ENCODE measurements around the gene LCAT. TPM values are rescaled to one million over a fixed set of nuclear protein-coding genes. Genes with fewer than 3 reads are reported as not detected.

Gene LCAT
- total and polyA plus RNA-seq, 9 of the 15 experiments (the other 6 are each of a cell fraction or from before 2014, with no cell fraction given), result 0.46 to 21.0 (median 5.0) TPM

DNA sequence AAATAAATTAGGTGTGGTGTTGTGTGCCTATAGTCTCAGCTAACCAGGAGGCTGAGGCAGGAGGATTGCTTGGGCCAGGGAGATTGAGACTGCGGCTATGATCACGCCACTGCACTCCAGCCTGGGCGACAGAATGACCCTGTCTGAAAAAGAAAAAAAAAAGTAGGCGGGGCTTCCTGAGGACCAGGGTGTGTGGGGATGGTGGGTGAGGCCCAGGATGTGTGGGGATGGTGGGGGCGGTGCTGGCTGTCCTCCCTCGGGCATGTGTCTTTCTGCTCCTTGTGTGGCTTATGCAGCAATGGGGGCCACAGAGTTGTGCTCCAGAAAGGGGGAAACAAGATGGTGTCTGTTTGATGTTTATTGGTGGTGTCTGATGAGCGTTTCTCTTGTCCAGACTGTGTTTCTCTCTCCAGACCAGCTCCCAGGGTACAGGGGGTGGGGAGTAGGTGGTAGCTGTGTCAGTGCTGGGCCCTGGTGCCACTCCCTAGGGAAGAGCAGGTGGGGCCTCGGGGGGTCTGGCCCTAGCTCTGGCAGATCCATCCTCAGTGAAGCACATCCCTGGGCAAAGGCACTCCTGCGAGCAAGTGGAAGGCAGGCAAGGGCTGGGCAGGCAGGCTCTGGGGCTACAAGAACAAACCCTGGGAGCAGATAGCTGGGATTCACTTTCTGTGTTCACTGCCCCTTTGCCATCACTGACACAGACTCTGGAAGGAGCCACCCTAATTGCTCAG, 2.3 kb downstream of the LCAT start (continued):
- TF ChIP-seq TOE1 (IDR thresholded peaks at IDR 0.05; ENCODE audit: borderline replicate concordance) (no peak), TOE1 (CRISPR knock-in tag; IDR thresholded peaks at IDR 0.05; ENCODE audit: borderline replicate concordance, low read depth) (no peak), CAMTA2 (CRISPR knock-in tag; conservative IDR thresholded peaks at IDR 0.05) (no peak), HDGF (IDR thresholded peaks at IDR 0.05) (peak; percentile 45; the same call in 1 of the 2 replicates), NR2C2 (CRISPR knock-in tag; IDR thresholded peaks at IDR 0.05) (no peak), NR2C2 (tag; IDR thresholded peaks at IDR 0.05) (no peak), SP1 (CRISPR knock-in tag; IDR thresholded peaks at IDR 0.05) (0 out of 2 replicates have a peak, but pooled peaks have one; percentile 13)

DNA sequence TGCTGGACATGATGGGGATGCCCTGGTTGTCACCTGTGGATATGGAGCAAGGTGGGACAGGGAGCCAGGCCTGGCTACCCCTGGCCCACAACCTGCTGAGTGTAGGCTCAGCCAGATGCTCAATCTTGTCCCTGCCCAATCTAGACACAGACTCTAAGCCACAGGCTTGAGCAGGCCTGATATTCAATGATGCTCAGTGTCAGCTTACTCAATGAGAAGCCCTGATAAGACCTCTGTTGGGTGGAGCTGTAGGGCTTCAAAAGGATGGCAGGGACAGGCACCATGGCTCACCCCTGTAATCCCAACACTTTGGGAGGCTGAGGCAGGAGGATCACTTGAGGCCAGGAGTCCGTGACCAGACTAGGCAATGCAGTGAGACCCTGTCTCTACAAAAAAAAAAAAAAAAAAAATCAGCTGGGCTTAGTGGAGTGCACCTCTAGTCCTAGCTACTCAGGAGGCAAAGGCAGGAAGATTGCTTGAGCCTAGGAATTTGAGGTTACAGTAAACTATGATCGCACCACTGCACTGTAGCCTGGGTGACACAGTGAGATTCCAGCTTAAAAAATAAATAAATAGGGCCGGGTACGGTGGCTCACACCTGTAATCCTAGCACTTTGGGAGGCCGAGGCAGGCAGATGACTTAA, 3.4 kb downstream of the LCAT start:
- in situ Hi-C loops (cut with MboI), result no loop called here
- WGBS (ENCODE audit: insufficient coverage, low coverage, missing lambda C conversion rate), result 89% methylated on average over 5 of the region's 5 CpGs
- Histone ChIP-seq H2AFZ (ENCODE audit: low read depth, low read length) (no peak overlapping the region), H3K4me3 (no peak overlapping the region), H3K27ac (ENCODE audit: extremely low read depth, low read depth, low read length) (no peak overlapping the region), H3K4me2 (ENCODE audit: insufficient read depth, low read length) (no peak overlapping the region), H3K4me1 (replicated peaks in 1 of 2; ENCODE audit: control insufficient read depth in 2 of 2, insufficient read depth in 2 of 2, low read length in 2 of 2) (peaks cover 16 to 72% of the 10 kb centered on the region in 2 experiments), H3K9ac (ENCODE audit: insufficient read depth in 1 of 2, low read depth in 2 of 2, low read length in 2 of 2) (peak overlapping the region in 1 of 2 experiments; percentile 68; a peak in 1 of 4 replicates), H4K20me1 (replicated peaks; ENCODE audit: control insufficient read depth, insufficient read depth, low read length) (peaks cover 13% of the 10 kb centered on the region; the same call in 1 of the 2 replicates), H3K27me3 (ENCODE audit: control insufficient read depth in 2 of 2, insufficient read depth in 2 of 2, low read length in 2 of 2) (no peaks in the 10 kb centered on the region), H3K36me3 (ENCODE audit: control insufficient read depth, insufficient read depth, low read length) (peaks cover 52% of the 10 kb centered on the region; the same call in 2 of the 3 replicates), H3K9me3 (replicated peaks; ENCODE audit: control insufficient read depth, insufficient read depth, low read depth, low read length) (no peaks in the 10 kb centered on the region; the same call in 1 of the 2 replicates), H3K79me2 (ENCODE audit: control insufficient read depth, insufficient read depth, low read length) (peaks cover 20% of the 10 kb centered on the region), H3K9me1 (ENCODE audit: control insufficient read depth, insufficient read depth, low read length) (no peaks in the 10 kb centered on the region)
- FAIRE-seq (peak; percentile 11), ATAC-seq (no peak), DNase-seq (ENCODE audit: extremely low read depth in 1 of 4, low spot score in 3 of 4) (no peak)
- CTCF ChIA-PET (ENCODE audit: low intra/inter-chr PET ratio), result no interaction called here
- intact Hi-C loops (cut with micrococcal nuclease), result no loop called here
- no TSS peak for BruUV-seq (replicated peaks)
- POLR2A ChIA-PET, result interaction anchor here (0.6 to 1.2 kb wide), 3 partner anchors 19 to 117 kb away, joined by 3 to 5 read pairs (median 4); no protein-coding TSS in a partner anchor
- no peak for TF ChIP-seq HDAC8 (tag; IDR thresholded peaks at IDR 0.05)
- no peak for TF ChIP-seq ARHGAP35 (IDR thresholded peaks at IDR 0.05; ENCODE audit: partially characterized antibody)
- no peak; the same call in 1 of the 2 replicates for TF ChIP-seq MYNN (IDR thresholded peaks at IDR 0.05)
- TF ChIP-seq MYNN (CRISPR knock-in tag; IDR thresholded peaks at IDR 0.05), result no peak
- TF ChIP-seq, protein P1, sequence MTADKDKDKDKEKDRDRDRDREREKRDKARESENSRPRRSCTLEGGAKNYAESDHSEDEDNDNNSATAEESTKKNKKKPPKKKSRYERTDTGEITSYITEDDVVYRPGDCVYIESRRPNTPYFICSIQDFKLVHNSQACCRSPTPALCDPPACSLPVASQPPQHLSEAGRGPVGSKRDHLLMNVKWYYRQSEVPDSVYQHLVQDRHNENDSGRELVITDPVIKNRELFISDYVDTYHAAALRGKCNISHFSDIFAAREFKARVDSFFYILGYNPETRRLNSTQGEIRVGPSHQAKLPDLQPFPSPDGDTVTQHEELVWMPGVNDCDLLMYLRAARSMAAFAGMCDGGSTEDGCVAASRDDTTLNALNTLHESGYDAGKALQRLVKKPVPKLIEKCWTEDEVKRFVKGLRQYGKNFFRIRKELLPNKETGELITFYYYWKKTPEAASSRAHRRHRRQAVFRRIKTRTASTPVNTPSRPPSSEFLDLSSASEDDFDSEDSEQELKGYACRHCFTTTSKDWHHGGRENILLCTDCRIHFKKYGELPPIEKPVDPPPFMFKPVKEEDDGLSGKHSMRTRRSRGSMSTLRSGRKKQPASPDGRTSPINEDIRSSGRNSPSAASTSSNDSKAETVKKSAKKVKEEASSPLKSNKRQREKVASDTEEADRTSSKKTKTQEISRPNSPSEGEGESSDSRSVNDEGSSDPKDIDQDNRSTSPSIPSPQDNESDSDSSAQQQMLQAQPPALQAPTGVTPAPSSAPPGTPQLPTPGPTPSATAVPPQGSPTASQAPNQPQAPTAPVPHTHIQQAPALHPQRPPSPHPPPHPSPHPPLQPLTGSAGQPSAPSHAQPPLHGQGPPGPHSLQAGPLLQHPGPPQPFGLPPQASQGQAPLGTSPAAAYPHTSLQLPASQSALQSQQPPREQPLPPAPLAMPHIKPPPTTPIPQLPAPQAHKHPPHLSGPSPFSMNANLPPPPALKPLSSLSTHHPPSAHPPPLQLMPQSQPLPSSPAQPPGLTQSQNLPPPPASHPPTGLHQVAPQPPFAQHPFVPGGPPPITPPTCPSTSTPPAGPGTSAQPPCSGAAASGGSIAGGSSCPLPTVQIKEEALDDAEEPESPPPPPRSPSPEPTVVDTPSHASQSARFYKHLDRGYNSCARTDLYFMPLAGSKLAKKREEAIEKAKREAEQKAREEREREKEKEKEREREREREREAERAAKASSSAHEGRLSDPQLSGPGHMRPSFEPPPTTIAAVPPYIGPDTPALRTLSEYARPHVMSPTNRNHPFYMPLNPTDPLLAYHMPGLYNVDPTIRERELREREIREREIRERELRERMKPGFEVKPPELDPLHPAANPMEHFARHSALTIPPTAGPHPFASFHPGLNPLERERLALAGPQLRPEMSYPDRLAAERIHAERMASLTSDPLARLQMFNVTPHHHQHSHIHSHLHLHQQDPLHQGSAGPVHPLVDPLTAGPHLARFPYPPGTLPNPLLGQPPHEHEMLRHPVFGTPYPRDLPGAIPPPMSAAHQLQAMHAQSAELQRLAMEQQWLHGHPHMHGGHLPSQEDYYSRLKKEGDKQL (CRISPR knock-in tag; IDR thresholded peaks at IDR 0.05; ENCODE audit: borderline replicate concordance), result no peak
- TF ChIP-seq NFE2 (IDR thresholded peaks at IDR 0.05; ENCODE audit: low read depth), result no peak
- TF ChIP-seq JUND (IDR thresholded peaks at IDR 0.05; ENCODE audit: borderline replicate concordance, low read depth, low read length), result no peak
- TF ChIP-seq JUND (tag; IDR thresholded peaks at IDR 0.05; ENCODE audit: borderline replicate concordance, low read depth, low read length), result no peak
- 0 out of 2 replicates have a peak, but pooled peaks have one; percentile 19 for TF ChIP-seq CTBP1 (IDR thresholded peaks at IDR 0.05; ENCODE audit: borderline replicate concordance)
- no peak for TF ChIP-seq RB1 (IDR thresholded peaks at IDR 0.05; ENCODE audit: low read depth)
